ENCODE measurements around the gene FNDC8. TPM values are rescaled to one million over a fixed set of nuclear protein-coding genes. Genes with fewer than 3 reads are reported as not detected.

FNDC8 gene
- total and polyA plus RNA-seq, 11 donors: not detected

- Histone ChIP-seq H3K27me3 (no peaks in the 10 kb centered on the region), H3K4me3 (no peak overlapping the region), H3K36me3 (peaks cover 0 to 8% (median 0%) of the 10 kb centered on the region in 9 donors), H3K4me1 (peaks cover 0 to 43% (median 0%) of the 10 kb centered on the region in 12 donors), H3K27ac (no peak overlapping the region), H3K9me3 (no peaks in the 10 kb centered on the region)
- intact Hi-C loops (cut with DNase I): loop anchor here in 1 of 10 donors (5.0 kb wide), 1 partner anchor 48 kb away; no protein-coding TSS in a partner anchor
- no peak for DNase-seq
- TF ChIP-seq POLR2A (IDR thresholded peaks at IDR 0.05): no peak
- TF ChIP-seq, protein P1, sequence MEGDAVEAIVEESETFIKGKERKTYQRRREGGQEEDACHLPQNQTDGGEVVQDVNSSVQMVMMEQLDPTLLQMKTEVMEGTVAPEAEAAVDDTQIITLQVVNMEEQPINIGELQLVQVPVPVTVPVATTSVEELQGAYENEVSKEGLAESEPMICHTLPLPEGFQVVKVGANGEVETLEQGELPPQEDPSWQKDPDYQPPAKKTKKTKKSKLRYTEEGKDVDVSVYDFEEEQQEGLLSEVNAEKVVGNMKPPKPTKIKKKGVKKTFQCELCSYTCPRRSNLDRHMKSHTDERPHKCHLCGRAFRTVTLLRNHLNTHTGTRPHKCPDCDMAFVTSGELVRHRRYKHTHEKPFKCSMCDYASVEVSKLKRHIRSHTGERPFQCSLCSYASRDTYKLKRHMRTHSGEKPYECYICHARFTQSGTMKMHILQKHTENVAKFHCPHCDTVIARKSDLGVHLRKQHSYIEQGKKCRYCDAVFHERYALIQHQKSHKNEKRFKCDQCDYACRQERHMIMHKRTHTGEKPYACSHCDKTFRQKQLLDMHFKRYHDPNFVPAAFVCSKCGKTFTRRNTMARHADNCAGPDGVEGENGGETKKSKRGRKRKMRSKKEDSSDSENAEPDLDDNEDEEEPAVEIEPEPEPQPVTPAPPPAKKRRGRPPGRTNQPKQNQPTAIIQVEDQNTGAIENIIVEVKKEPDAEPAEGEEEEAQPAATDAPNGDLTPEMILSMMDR (IDR thresholded peaks at IDR 0.05): no peak
- ATAC-seq: no peak
- WGBS, 4 donors: 83 to 87% (median 84%) methylated on average over 2 of the region's 2 CpGs
These were observed 46.4 kb upstream of the FNDC8 start for GRCh38 chr17:35074711-35075707.

DNA sequence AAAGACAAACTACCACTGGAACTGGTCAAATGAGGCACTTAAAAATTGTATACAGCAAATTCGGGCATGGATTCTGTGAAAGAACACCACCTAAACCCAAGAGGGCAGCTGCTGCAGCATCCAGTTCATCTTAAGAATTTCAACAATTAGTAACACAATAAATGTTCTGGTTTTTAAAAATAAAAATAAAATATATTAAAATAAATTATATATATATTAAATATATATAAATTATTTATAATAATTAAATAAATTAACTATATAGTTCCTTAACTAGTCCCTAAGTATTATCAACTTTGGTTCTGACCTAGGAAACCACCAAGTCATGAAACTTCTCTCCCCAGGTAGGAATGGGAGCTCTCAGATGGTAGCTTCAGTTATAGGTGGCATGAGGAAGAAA lies 44.5 kb upstream of the FNDC8 start:
- no peak for TF ChIP-seq POLR2A (IDR thresholded peaks at IDR 0.05)
- TF ChIP-seq, protein P1 (IDR thresholded peaks at IDR 0.05): no peak
- Histone ChIP-seq H3K27me3 (no peaks in the 10 kb centered on the region), H3K4me1 (peaks cover 0 to 61% (median 0%) of the 10 kb centered on the region in 12 donors), H3K9me3 (no peaks in the 10 kb centered on the region), H3K4me3 (no peak overlapping the region), H3K27ac (no peak overlapping the region), H3K36me3 (no peaks in the 10 kb centered on the region)
- no peak for DNase-seq
- WGBS, 4 donors: 93 to 94% (median 93%) methylated on average over 1 of the region's 1 CpG
- ATAC-seq: no peak
- intact Hi-C loops (cut with DNase I): no loop called here

GRCh38 chr17:35079547-35080423 lies 41.6 kb upstream of the FNDC8 start:
- Histone ChIP-seq H3K4me3 (no peak overlapping the region), H3K27me3 (no peaks in the 10 kb centered on the region), H3K4me1 (peaks cover 0 to 41% (median 0%) of the 10 kb centered on the region in 12 donors), H3K9me3 (no peaks in the 10 kb centered on the region), H3K27ac (no peak overlapping the region), H3K36me3 (no peaks in the 10 kb centered on the region)
- intact Hi-C loops (cut with DNase I): loop anchor here in 1 of 10 donors (10.0 kb wide), 1 partner anchor 95 kb away; the partner anchor contains the start of gene LIG3
- WGBS, 4 donors: 97 to 100% (median 98%) methylated on average over 1 of the region's 1 CpG
- DNase-seq (no peak), ATAC-seq (no peak)
- no peak for TF ChIP-seq POLR2A (IDR thresholded peaks at IDR 0.05)
- TF ChIP-seq, protein P1 (IDR thresholded peaks at IDR 0.05): no peak

Measured in heart left ventricle (tissue), 16 donors.